Measurements from ENCODE around the gene F13A1. TPM values are rescaled to one million over a fixed set of nuclear protein-coding genes. Genes with fewer than 3 reads are reported as not detected.
A peak's percentile ranks its signal among the peaks of the same experiment; 100 is the strongest.

Gene F13A1
- total RNA-seq, 2 experiments from 2014 or later = not detected

GRCh38 chr6:6154335-6154734 is 166.1 kb downstream of the F13A1 start:
- intact Hi-C loops (cut with micrococcal nuclease) = no loop called here
- Mint-ChIP-seq H3K27me3 (peaks cover 11% of the 10 kb centered on the region), H3K4me1 (ENCODE audit: low read depth) (no peaks in the 10 kb centered on the region), H3K9me3 (no peaks in the 10 kb centered on the region), H3K27ac (no peak overlapping the region), H3K4me3 (no peak overlapping the region), H3K36me3 (ENCODE audit: low read depth) (no peaks in the 10 kb centered on the region)
- ATAC-seq (no peak), DNase-seq (no peak)
- ChIA-PET POLR2A (no interaction called here), CTCF (no interaction called here)
- TF ChIP-seq CTCF (IDR thresholded peaks at IDR 0.05) = no peak

- POLR2A ChIA-PET = no interaction called here
- Mint-ChIP-seq H3K9me3 (no peaks in the 10 kb centered on the region), H3K4me1 (ENCODE audit: low read depth) (no peaks in the 10 kb centered on the region), H3K36me3 (ENCODE audit: low read depth) (no peaks in the 10 kb centered on the region), H3K27me3 (peaks cover 12% of the 10 kb centered on the region), H3K4me3 (no peak overlapping the region), H3K27ac (no peak overlapping the region)
- ATAC-seq = no peak
- TF ChIP-seq CTCF (IDR thresholded peaks at IDR 0.05) = no peak
- no peak for DNase-seq
- CTCF ChIA-PET = no interaction called here
- intact Hi-C loops (cut with micrococcal nuclease) = no loop called here
Observed at GRCh38 chr6:6152060-6152459, 168.4 kb downstream of the F13A1 start.

GRCh38 chr6:6148192-6148815 is 172.2 kb downstream of the F13A1 start:
- Mint-ChIP-seq H3K4me1 (ENCODE audit: low read depth) (no peaks in the 10 kb centered on the region), H3K27me3 (peaks cover 9% of the 10 kb centered on the region), H3K4me3 (no peak overlapping the region), H3K36me3 (ENCODE audit: low read depth) (no peaks in the 10 kb centered on the region), H3K9me3 (no peaks in the 10 kb centered on the region), H3K27ac (no peak overlapping the region)
- CTCF ChIA-PET = no interaction called here
- intact Hi-C loops (cut with micrococcal nuclease) = no loop called here
- ATAC-seq (no peak), DNase-seq (no peak)
- TF ChIP-seq CTCF (IDR thresholded peaks at IDR 0.05) = no peak
- POLR2A ChIA-PET = no interaction called here

- DNase-seq = peak; percentile 9
- TF ChIP-seq CTCF (IDR thresholded peaks at IDR 0.05) = peak; percentile 60
- ChIA-PET CTCF (interaction anchor here (0.6 to 3.5 kb wide), 11 partner anchors 11 to 660 kb away, joined by 3 to 12 read pairs (median 4); no protein-coding TSS in a partner anchor), POLR2A (no interaction called here)
- H3K4me1 Mint-ChIP-seq (ENCODE audit: low read depth) = no peaks in the 10 kb centered on the region
- no peaks in the 10 kb centered on the region for H3K9me3 Mint-ChIP-seq
- intact Hi-C loops (cut with micrococcal nuclease) = no loop called here
- H3K36me3 Mint-ChIP-seq (ENCODE audit: low read depth) = no peaks in the 10 kb centered on the region
- H3K27me3 Mint-ChIP-seq = peaks cover 3% of the 10 kb centered on the region
- ATAC-seq = no peak
- no peak overlapping the region for H3K4me3 Mint-ChIP-seq
- H3K27ac Mint-ChIP-seq = no peak overlapping the region
Observed at GRCh38 chr6:6131492-6132109, 188.9 kb downstream of the F13A1 start.

GRCh38 chr6:6125495-6125894 is 195.0 kb downstream of the F13A1 start:
- Mint-ChIP-seq H3K36me3 (ENCODE audit: low read depth) (peaks cover 3% of the 10 kb centered on the region), H3K4me1 (ENCODE audit: low read depth) (no peaks in the 10 kb centered on the region), H3K4me3 (no peak overlapping the region), H3K27ac (no peak overlapping the region), H3K27me3 (peaks cover 6% of the 10 kb centered on the region), H3K9me3 (peaks cover 4% of the 10 kb centered on the region)
- POLR2A ChIA-PET = no interaction called here
- DNase-seq = no peak
- TF ChIP-seq CTCF (IDR thresholded peaks at IDR 0.05) = no peak
- intact Hi-C loops (cut with micrococcal nuclease) = no loop called here
- no peak for ATAC-seq
- CTCF ChIA-PET = no interaction called here

All from activated CD8-positive, alpha-beta T cell treated with anti-CD3 and anti-CD28 coated beads for 36 hours (primary cell).